Loucy (cell line): ENCODE measurements around the gene RCHY1.

Source experiments
- H2AFZ ChIP-seq: fragments of 200-600 bp; sonication (generic); 2 replicates; pipeline ENCODE4 v1.6.0; 2016; ENCODE audit warnings: antibody characterized with exemption, mild to moderate bottlenecking, low read length, moderate library complexity
- H3F3A ChIP-seq: fragments of 200-600 bp; 2 replicates; pipeline ENCODE4 v1.6.0; 2016; ENCODE audit warnings: antibody characterized with exemption, low read depth, mild to moderate bottlenecking
- H3K27me3 ChIP-seq: fragments of 200-600 bp; sonication (generic); 2 replicates; pipeline ENCODE4 v1.6.1; 2014; ENCODE audit warnings: low read length, mild to moderate bottlenecking; ENCODE audit not compliant: insufficient read depth, poor library complexity, severe bottlenecking
- H3K36me3 ChIP-seq: fragments of 200-600 bp; sonication (generic); 2 replicates; pipeline ENCODE4 v1.6.1; 2016; ENCODE audit warnings: low read length; ENCODE audit not compliant: insufficient read depth
- H3K4me1 ChIP-seq: fragments of 200-600 bp; sonication (generic); 2 replicates; pipeline ENCODE4 v1.5.1; 2014; ENCODE audit warnings: low read length, mild to moderate bottlenecking; ENCODE audit not compliant: insufficient read depth, poor library complexity, severe bottlenecking
- H3K4me2 ChIP-seq: fragments of 200-600 bp; sonication (generic); 2 replicates; pipeline ENCODE4 v1.6.0; 2014; ENCODE audit warnings: antibody characterized with exemption, low read length, low read depth, mild to moderate bottlenecking; ENCODE audit not compliant: poor library complexity, severe bottlenecking
- H3K4me3 ChIP-seq: fragments of 200-600 bp; sonication (generic); 2 replicates; pipeline ENCODE4 v1.5.1; 2014; ENCODE audit warnings: low read length, mild to moderate bottlenecking, mixed read lengths; ENCODE audit not compliant: poor library complexity, severe bottlenecking
- H3K79me2 ChIP-seq: fragments of 200-600 bp; sonication (generic); 2 replicates; pipeline ENCODE4 v1.6.1; 2014; ENCODE audit warnings: low read length; ENCODE audit not compliant: insufficient read depth
- H3K9ac ChIP-seq: fragments of 200-600 bp; sonication (generic); 2 replicates; pipeline ENCODE4 v1.6.0; 2014; ENCODE audit warnings: mild to moderate bottlenecking, low read depth, low read length, moderate library complexity; ENCODE audit not compliant: poor library complexity, severe bottlenecking
- H3K9me2 ChIP-seq: fragments of 200-600 bp; sonication (generic); replicated peaks from 2 replicates; pipeline ENCODE4 v1.6.1; 2016; ENCODE audit warnings: low read depth, low read length, mixed read lengths
- H3K9me3 ChIP-seq: fragments of 200-600 bp; sonication (generic); 2 replicates; pipeline ENCODE4 v1.6.1; 2014; ENCODE audit warnings: mild to moderate bottlenecking, antibody characterized with exemption, low read length, low read depth; ENCODE audit not compliant: insufficient read depth
- H4K20me1 ChIP-seq: fragments of 200-600 bp; sonication (generic); 2 replicates; pipeline ENCODE4 v1.6.0; 2014; ENCODE audit warnings: antibody characterized with exemption, low read length, mild to moderate bottlenecking; ENCODE audit not compliant: insufficient read depth, poor library complexity, severe bottlenecking
- EZH2phosphoT487 ChIP-seq: fragments of 200-600 bp; IDR thresholded peaks from 2 replicates; pipeline ENCODE4 v1.6.1; 2018; ENCODE audit warnings: antibody characterized with exemption, mild to moderate bottlenecking, moderate library complexity, borderline replicate concordance
- TF ChIP-seq, protein P1 (sequence below): fragments of 200-600 bp; sonication (generic); conservative IDR thresholded peaks from 2 replicates; pipeline ENCODE4 v1.5.1; 2014; ENCODE audit warnings: mild to moderate bottlenecking, antibody characterized with exemption, low read length

Gene RCHY1

DNA sequence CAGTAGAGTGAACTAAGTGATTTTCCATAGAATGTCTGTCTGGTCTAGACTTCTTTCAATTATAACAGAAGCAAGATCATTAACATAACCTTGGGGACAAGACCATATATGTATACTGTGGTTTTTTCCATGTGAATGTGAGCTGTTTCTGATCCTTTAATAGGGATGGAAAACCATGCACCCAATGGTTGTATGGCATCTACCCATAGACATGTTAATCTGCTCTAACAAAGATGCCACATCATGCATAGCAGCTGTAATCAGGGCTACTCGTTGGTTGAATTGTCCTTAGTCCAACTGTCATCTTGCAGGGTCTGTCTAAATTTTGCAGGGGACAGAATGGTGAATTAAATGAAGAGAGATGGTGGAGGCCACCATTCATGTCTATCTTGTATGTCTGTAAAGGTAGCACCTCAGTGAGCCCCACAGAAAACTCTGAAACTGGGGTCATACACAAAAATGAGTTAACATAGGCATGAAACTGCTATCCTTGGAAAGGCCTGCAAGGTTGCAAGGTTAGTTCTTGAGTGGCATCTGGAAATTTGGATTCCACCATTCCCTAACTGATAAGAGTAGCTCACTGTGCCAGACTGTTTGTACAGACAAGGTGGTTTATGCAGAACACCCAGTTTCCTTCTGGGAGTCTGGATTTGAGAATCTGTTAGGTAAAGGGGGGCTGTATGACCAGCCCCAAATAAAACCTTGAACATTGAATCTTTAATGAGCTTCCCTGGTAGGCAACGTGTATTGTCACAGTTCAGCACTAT is 16.5 kb upstream of the RCHY1 start:
- no peak overlapping the region for H3K9ac ChIP-seq
- H4K20me1 ChIP-seq, result no peaks in the 10 kb centered on the region
- no peaks in the 10 kb centered on the region for H3K79me2 ChIP-seq
- peaks cover 49% of the 10 kb centered on the region for H3K36me3 ChIP-seq
- TF ChIP-seq, protein P1, sequence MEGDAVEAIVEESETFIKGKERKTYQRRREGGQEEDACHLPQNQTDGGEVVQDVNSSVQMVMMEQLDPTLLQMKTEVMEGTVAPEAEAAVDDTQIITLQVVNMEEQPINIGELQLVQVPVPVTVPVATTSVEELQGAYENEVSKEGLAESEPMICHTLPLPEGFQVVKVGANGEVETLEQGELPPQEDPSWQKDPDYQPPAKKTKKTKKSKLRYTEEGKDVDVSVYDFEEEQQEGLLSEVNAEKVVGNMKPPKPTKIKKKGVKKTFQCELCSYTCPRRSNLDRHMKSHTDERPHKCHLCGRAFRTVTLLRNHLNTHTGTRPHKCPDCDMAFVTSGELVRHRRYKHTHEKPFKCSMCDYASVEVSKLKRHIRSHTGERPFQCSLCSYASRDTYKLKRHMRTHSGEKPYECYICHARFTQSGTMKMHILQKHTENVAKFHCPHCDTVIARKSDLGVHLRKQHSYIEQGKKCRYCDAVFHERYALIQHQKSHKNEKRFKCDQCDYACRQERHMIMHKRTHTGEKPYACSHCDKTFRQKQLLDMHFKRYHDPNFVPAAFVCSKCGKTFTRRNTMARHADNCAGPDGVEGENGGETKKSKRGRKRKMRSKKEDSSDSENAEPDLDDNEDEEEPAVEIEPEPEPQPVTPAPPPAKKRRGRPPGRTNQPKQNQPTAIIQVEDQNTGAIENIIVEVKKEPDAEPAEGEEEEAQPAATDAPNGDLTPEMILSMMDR, result no peak
- TF ChIP-seq EZH2phosphoT487, result no peak
- H3K4me3 ChIP-seq, result no peak overlapping the region
- H3K27me3 ChIP-seq, result no peaks in the 10 kb centered on the region
- H3K4me1 ChIP-seq, result no peaks in the 10 kb centered on the region
- H2AFZ ChIP-seq, result no peak overlapping the region
- 0 out of 2 replicates have a peak, but pooled peaks cover 4% of the 10 kb centered on the region for H3K9me3 ChIP-seq
- H3K9me2 ChIP-seq, result no peaks in the 10 kb centered on the region
- no peak overlapping the region for H3K4me2 ChIP-seq
- no peaks in the 10 kb centered on the region for H3F3A ChIP-seq

DNA sequence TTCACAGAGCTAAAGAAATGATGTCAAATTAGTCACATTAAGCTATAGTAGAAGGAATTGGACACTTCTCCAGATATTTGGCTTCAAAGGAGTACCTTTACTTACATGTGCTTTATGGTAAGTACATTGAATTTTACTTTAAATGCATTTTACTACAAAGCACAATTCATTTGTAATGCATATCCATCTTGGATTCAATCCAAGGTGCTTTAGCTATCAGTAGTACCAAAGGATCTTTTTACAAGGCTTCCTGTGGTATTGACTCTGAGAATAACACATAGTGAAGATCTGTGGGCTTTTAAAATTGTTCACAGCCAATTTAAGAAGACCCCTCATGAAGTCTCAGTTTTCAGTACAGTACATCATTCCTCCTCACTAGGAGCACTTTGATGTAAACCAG is 13.3 kb upstream of the RCHY1 start:
- Histone ChIP-seq H4K20me1 (no peaks in the 10 kb centered on the region), H3K27me3 (no peaks in the 10 kb centered on the region), H3K9me2 (no peaks in the 10 kb centered on the region), H3K9ac (no peak overlapping the region), H3K79me2 (peaks cover 6% of the 10 kb centered on the region; the same call in 1 of the 2 replicates), H2AFZ (no peak overlapping the region), H3K4me2 (no peak overlapping the region), H3F3A (no peaks in the 10 kb centered on the region), H3K4me1 (peaks cover 3% of the 10 kb centered on the region), H3K9me3 (0 out of 2 replicates have a peak, but pooled peaks cover 4% of the 10 kb centered on the region), H3K4me3 (no peak overlapping the region), H3K36me3 (peaks cover 57% of the 10 kb centered on the region)
- TF ChIP-seq, protein P1, result no peak

GRCh38 chr4:75525910-75526309 is 11.7 kb upstream of the RCHY1 start:
- Histone ChIP-seq H3K4me1 (peaks cover 3% of the 10 kb centered on the region), H3K27me3 (no peaks in the 10 kb centered on the region), H4K20me1 (no peaks in the 10 kb centered on the region), H3F3A (no peaks in the 10 kb centered on the region), H3K4me3 (no peak overlapping the region), H3K36me3 (peaks cover 50% of the 10 kb centered on the region), H3K9me2 (no peaks in the 10 kb centered on the region), H3K79me2 (peaks cover 6% of the 10 kb centered on the region; the same call in 1 of the 2 replicates), H3K9ac (no peak overlapping the region), H3K9me3 (no peaks in the 10 kb centered on the region), H2AFZ (no peak overlapping the region), H3K4me2 (peak overlapping the region; percentile 29)
- TF ChIP-seq, protein P1, result no peak
- no peak for TF ChIP-seq EZH2phosphoT487
